NCI-H1436 treated with DMSO at 0.1 percent for 48 hours (cell line): ENCODE results near the gene SEZ6L2.
"Not testable (repeated sequence)": the region's sequence is repeated elsewhere in the genome, so short reads cannot be mapped to it uniquely, and the experiment has no call there.

Experiments used
- DNase-seq: peaks from one replicate; lab custom pipeline; 2025; lab: John Stamatoyannopoulos, UW

SEZ6L2 gene

GRCh38 chr16:29857133-29857760 is 42.1 kb downstream of the SEZ6L2 start:
- no peak for DNase-seq

- DNase-seq = no peak
These were observed 44.7 kb downstream of the SEZ6L2 start for GRCh38 chr16:29854520-29855100.

DNA sequence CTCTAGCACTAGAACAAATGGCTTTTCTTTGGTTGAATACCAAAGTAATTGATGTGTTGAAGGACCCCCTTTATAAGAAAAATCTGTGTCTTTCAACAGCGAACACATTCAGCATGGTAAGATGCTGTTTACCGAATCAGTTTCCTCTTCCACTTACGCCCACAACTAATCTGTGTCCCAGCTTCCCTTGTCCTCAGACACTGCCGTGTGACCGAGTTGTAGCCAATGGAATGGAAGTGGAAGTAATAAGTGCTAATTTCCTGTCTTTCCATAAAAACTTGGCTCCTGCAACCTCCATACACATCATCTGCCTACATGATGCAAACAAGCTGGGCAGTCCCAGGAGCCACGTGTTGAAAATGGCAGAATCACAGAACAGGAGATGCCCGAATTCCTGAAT is 46.7 kb downstream of the SEZ6L2 start:
- no peak for DNase-seq

DNA sequence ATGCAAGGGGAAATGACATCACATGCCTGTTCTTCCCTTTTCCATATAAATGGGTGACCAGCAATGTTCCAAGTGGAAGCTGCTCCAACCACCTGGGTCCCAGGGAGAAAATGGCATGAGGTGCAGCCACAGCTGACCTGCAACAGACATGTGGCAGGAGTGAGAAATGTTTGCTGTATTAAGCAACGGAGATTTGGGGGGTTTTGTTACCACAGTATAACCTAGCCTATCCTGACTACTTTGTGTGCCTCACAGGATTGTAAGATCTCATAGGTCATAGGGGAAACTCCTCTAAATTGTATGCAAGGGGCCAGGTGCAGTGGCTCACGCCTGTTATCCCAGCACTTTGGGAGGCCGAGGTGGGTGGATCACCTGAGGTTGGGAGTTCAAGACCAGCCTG is 48.4 kb downstream of the SEZ6L2 start:
- no peak for DNase-seq

DNA sequence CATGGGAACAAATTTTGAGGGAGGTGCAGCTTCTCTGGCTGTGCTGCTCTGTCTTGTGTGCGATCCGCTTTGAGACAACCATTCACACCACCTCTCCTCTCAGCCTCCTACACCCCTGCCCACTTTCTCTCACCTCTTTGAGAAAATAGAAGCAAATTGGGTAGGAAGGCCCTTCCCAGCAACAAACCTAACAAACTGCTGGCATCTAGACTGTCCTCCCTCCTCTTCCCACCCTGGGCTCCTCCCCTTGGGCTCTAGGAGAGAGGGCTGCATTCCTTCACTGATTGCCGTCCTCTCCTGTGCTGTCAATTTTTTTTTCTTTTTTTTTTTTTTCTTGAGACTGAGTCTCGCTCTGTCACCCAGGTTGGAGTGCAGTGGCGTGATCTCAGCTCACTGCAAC is 49.8 kb downstream of the SEZ6L2 start:
- no peak for DNase-seq

- DNase-seq = no peak
These were observed 50.7 kb downstream of the SEZ6L2 start for GRCh38 chr16:29848420-29849297.

DNA sequence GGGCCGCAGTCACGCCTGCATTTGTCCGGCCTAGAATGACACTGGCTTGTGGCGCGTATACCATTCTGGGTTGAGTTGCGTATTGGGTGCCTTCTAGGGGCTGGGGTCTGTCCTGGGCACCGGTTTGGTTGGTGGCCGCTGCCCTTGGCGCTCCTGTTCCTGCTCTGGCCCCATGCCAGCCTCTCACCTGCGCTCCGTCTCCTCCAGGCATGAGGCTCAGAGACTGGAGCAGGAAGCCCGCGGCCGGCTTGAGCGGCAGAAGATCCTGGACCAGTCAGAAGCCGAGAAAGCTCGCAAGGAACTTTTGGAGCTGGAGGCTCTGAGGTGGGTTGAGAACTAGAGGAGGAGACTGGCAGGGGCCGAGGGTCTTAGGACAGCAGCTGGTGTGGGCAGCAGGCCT is 53.7 kb downstream of the SEZ6L2 start:
- no peak for DNase-seq

DNA sequence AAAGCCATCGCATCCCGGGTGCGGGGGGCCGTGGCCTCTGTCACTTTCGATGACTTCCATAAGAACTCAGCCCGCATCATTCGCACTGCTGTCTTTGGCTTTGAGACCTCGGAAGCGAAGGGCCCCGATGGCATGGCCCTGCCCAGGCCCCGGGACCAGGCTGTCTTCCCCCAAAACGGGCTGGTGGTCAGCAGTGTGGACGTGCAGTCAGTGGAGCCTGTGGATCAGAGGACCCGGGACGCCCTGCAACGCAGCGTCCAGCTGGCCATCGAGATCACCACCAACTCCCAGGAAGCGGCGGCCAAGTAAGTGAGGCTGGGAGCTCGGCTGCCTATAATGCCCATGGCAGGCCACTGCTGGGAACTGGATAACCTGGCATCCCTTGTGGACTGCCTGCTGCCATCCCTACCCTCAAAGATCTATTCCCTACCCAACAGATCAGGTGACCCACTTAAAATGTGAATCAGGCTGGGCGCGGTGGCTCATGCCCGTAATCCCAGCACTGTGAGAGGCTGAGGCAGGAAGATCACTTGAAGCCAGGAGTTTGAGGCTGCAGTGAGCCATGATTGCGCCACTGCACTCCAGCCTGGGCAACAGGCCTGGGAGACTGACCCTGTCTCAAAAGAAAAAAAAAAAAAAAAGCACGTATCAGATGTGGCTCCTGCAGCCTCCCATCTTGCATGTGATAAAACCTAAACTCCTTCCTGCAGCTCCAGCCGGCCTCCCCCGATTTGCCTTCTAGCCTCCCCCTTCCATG is 54.6 kb downstream of the SEZ6L2 start:
- no peak for DNase-seq

- DNase-seq = no peak
These were observed 55.4 kb downstream of the SEZ6L2 start for GRCh38 chr16:29843931-29844330.

GRCh38 chr16:29842732-29843346 is 56.5 kb downstream of the SEZ6L2 start:
- no peak for DNase-seq

- DNase-seq = no peak
These were observed 57.7 kb downstream of the SEZ6L2 start for GRCh38 chr16:29841631-29842030.

DNA sequence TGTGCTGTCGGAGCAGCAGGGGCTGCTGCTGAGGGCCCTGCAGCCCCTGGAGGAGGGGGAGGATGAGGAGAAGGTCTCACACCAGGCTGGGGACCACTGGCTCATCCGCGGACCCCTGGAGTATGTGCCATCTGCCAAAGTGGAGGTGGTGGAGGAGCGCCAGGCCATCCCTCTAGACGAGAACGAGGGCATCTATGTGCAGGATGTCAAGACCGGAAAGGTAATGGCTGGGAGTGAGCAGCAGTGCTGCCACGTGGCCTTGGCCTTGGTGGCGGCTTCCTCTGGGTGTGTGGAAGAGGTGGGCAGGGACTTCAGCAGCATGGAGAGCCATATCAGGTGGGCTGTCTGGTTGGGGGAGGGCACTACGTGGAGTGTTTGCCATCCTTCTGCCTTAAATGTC is 59.1 kb downstream of the SEZ6L2 start:
- DNase-seq = no peak

GRCh38 chr16:29839822-29840221 is 59.5 kb downstream of the SEZ6L2 start:
- DNase-seq = no peak

GRCh38 chr16:29837841-29838240 is 61.5 kb downstream of the SEZ6L2 start:
- no peak for DNase-seq

DNA sequence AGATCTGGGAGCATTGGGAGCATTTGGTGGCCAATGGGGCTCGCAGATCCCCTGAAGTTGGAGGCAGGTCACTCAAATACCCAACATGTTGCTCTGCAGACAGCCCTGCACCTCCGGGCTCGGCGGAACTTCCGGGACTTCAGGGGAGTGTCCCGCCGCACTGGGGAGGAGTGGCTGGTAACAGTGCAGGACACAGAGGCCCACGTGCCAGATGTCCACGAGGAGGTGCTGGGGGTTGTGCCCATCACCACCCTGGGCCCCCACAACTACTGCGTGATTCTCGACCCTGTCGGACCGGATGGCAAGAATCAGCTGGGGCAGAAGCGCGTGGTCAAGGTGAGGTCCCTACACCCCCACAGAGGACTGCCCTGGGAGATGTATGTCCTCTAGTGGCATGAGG is 62.7 kb downstream of the SEZ6L2 start:
- DNase-seq = no peak

DNA sequence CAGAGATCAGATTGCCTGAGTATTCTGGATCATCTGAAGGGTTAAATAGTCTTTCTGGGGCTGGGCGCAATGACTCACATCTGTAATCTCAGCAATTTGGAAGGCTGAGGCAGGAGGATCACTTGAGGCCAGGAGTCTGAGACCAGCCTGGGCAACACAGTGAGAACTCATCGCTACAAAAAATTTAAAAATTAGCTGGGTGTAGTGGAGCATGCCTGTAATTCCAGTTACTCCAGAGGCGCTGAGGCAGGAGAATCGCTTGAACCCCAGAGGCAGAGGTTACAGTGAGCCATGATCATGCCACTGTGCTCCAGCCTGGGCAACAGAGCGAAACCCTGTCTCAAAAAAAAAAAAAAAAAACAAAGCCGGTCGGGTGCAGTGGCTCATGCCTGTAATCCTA is 63.4 kb downstream of the SEZ6L2 start:
- DNase-seq = no peak

GRCh38 chr16:29834079-29834478 is 65.3 kb downstream of the SEZ6L2 start:
- no peak for DNase-seq

GRCh38 chr16:29833219-29833618 is 66.1 kb downstream of the SEZ6L2 start:
- DNase-seq = not testable (repeated sequence)

- DNase-seq = no peak
These were observed 67.9 kb downstream of the SEZ6L2 start for GRCh38 chr16:29831490-29831889.

DNA sequence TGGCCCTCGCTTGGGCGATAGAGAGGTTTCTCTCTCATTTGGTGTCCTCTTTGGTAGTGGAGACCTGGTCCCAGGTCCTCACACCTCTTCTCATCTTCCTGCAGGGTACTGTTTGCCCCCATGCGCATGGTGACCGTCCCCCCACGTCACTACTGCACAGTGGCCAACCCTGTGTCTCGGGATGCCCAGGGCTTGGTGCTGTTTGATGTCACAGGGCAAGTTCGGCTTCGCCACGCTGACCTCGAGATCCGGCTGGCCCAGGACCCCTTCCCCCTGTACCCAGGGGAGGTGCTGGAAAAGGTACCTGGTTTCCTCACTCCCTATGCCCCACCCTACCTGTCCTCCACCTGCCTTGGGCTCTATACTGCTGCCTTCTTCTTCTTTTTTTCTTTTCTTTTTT is 68.6 kb downstream of the SEZ6L2 start:
- no peak for DNase-seq

DNA sequence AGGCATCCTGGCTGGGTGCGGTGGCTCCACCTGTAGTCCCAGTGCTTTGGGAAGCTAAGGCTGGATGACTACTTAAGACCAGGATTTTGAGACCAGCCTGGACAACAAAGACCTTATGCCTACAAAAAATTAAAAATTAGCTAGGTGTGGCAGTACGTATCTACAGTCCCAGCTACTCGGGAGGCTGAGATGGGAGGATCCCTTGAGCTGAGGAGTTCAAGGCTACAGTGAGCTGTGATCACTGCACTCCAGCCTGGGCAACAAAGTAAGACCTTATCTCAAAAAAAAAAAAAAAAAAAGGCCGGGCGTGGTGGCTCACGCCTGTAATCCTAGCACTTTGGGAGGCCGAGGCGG is 73.0 kb downstream of the SEZ6L2 start:
- no peak for DNase-seq
